HG02840 (cell line): Measurements from ENCODE around the gene MAVS.

Experiments used
- ATAC-seq: cut with Tn5 transposase; IDR thresholded peaks from one replicate; pipeline ENCODE4 v1.9.1; 2021; ENCODE audit warnings: mild to moderate bottlenecking, moderate library complexity, moderate number of reproducible peaks; ENCODE audit not compliant: unreplicated experiment, low FRiP score

MAVS gene

GRCh38 chr20:3846378-3846739 lies 275 bp upstream of the MAVS start:
- no peak for ATAC-seq

GRCh38 chr20:3847429-3847940 lies 851 bp downstream of the MAVS start:
- no peak for ATAC-seq

GRCh38 chr20:3848565-3848964 lies 1.9 kb downstream of the MAVS start:
- no peak for ATAC-seq

- no peak for ATAC-seq
These were observed 7.8 kb downstream of the MAVS start for GRCh38 chr20:3854462-3854871.

GRCh38 chr20:3857405-3857804 lies 10.8 kb downstream of the MAVS start:
- no peak for ATAC-seq

- no peak for ATAC-seq
These were observed 12.1 kb downstream of the MAVS start for GRCh38 chr20:3858689-3859088.

- no peak for ATAC-seq
These were observed 14.6 kb downstream of the MAVS start for GRCh38 chr20:3861191-3861590.

- ATAC-seq, result no peak
These were observed 15.7 kb downstream of the MAVS start for GRCh38 chr20:3862333-3862732.

- ATAC-seq, result no peak
These were observed 16.7 kb downstream of the MAVS start for GRCh38 chr20:3863317-3863716.

- ATAC-seq, result no peak
These were observed 17.9 kb downstream of the MAVS start for GRCh38 chr20:3864518-3864917.

- no peak for ATAC-seq
These were observed 18.7 kb downstream of the MAVS start for GRCh38 chr20:3865152-3865886.

- no peak for ATAC-seq
These were observed 19.3 kb downstream of the MAVS start for GRCh38 chr20:3865887-3866407.

GRCh38 chr20:3866464-3866863 lies 19.8 kb downstream of the MAVS start:
- ATAC-seq, result no peak

GRCh38 chr20:3867802-3868201 lies 21.2 kb downstream of the MAVS start:
- ATAC-seq, result no peak

GRCh38 chr20:3869839-3870634 lies 23.4 kb downstream of the MAVS start:
- ATAC-seq, result no peak

GRCh38 chr20:3871550-3872265 lies 25.1 kb downstream of the MAVS start:
- no peak for ATAC-seq

- no peak for ATAC-seq
These were observed 26.9 kb downstream of the MAVS start for GRCh38 chr20:3873507-3873906.

GRCh38 chr20:3874194-3874844 lies 27.7 kb downstream of the MAVS start:
- ATAC-seq, result no peak

GRCh38 chr20:3875378-3875974 lies 28.8 kb downstream of the MAVS start:
- ATAC-seq, result no peak

- ATAC-seq, result no peak
These were observed 29.4 kb downstream of the MAVS start for GRCh38 chr20:3876000-3876399.
